ENCODE measurements around the gene MACROD2.

- TF ChIP-seq CTCF (IDR thresholded peaks at IDR 0.05): no peak
- TF ChIP-seq EZH2 (IDR thresholded peaks at IDR 0.05; ENCODE audit: borderline replicate concordance, insufficient read depth, low read depth, low read length, poor library complexity, severe bottlenecking): no peak
Observed at GRCh38 chr20:14913896-14914620, 918.7 kb downstream of the MACROD2 start.
